Measurements from ENCODE around the gene SHISA8. TPM values are rescaled to one million over a fixed set of nuclear protein-coding genes. Genes with fewer than 3 reads are reported as not detected.

SHISA8 gene
- total and polyA plus RNA-seq, 10 of the 15 experiments (the other 5 are each of a cell fraction or from before 2014, with no cell fraction given) = 0.06 to 10.1 (median 0.25) TPM

DNA sequence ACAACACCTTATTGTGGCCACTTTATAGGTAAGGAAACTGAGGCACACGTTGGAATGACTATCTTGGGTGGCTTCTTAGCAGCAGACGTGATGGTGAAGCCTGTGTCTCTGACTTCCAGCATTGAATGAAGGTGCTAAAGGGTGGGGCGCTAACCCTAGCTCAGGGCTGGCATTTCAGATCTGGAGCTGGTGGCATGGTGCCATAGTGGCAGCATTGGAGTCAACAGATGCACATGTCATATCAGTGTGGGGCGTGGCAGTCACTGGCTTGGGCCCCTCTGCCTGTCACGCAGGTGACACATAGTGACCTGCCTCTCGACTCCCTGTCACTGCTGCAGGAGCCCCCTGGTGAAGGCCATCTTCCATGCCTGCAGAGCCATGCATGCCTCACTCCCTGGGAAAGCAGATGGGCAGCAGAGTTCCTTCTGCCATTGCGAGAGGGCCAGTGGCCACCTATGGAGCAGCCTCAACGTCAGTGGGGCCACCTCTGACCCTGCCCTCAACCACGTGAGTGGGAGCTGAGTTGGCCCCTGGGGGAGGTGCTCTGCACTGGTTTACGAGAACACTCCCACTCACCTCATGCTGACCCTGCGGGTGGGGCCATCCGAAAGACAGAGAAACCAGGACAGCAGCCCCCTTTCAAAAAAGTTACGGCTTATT lies 14.8 kb downstream of the SHISA8 start:
- H3K36me3 ChIP-seq (ENCODE audit: control insufficient read depth in 2 of 2, insufficient read depth in 2 of 2, low read length in 1 of 2) = peaks cover 50 to 55% of the 10 kb centered on the region in 2 experiments; a peak in 3 of 4 replicates
- CTCF ChIA-PET = no interaction called here

DNA sequence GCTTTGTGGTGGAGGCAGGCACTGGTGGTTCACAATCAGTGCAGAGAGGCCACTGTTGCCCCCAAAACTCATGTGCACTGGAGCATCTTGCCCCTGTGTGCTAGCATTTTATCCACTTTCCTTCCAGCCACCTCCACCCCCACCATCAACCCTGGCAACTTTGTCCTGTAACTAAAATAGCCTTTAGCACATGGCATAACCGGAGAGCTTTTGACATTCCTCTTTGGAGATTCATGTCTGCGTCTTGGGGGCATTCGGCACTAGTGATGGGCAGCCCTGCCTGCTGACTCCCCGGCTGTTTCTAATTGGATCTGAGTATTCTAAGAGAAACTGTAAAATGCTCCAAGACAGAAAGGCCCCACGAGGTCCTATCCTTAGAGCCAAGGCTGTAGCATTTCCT lies 15.8 kb downstream of the SHISA8 start:
- Histone ChIP-seq H4K20me1 (ENCODE audit: control insufficient read depth, insufficient read depth) (no peaks in the 10 kb centered on the region), H3K9ac (ENCODE audit: control insufficient read depth, insufficient read depth, low read length) (no peak overlapping the region), H3K4me1 (ENCODE audit: control insufficient read depth, insufficient read depth, low read length) (no peaks in the 10 kb centered on the region), H3K4me3 (no peak overlapping the region), H3K27me3 (replicated peaks in 1 of 2; ENCODE audit: control insufficient read depth in 2 of 2, insufficient read depth in 2 of 2, low read length in 1 of 2) (no peaks in the 10 kb centered on the region), H3K79me2 (ENCODE audit: control insufficient read depth, insufficient read depth, low read length) (no peaks in the 10 kb centered on the region), H2AFZ (ENCODE audit: control insufficient read depth, low read depth, low read length) (no peak overlapping the region), H3K36me3 (ENCODE audit: control insufficient read depth in 2 of 2, insufficient read depth in 2 of 2, low read length in 1 of 2) (peaks cover 49 to 55% of the 10 kb centered on the region in 2 experiments; a peak in 3 of 4 replicates), H3K4me2 (ENCODE audit: control insufficient read depth, insufficient read depth) (no peak overlapping the region), H3K27ac (ENCODE audit: control insufficient read depth, insufficient read depth) (no peak overlapping the region), H3K9me3 (replicated peaks; ENCODE audit: control insufficient read depth, insufficient read depth, low read length) (no peaks in the 10 kb centered on the region)
- in situ Hi-C loops (cut with MboI) = no loop called here
- CTCF ChIA-PET = no interaction called here
- SMC1A ChIA-PET (ENCODE audit: uncharacterized antibody, unreplicated experiment) = interaction anchor here (1.2 kb wide), 1 partner anchor 37 kb away, joined by 4 read pairs; no protein-coding TSS in a partner anchor
- RAD21 ChIA-PET (ENCODE audit: unreplicated experiment) = interaction anchor here (0.9 kb wide), 1 partner anchor 37 kb away, joined by 3 read pairs; no protein-coding TSS in a partner anchor
- intact Hi-C loops (cut with micrococcal nuclease; ENCODE audit: unreplicated experiment) = no loop called here
- 87% methylated on average over 5 of the region's 5 CpGs for WGBS (ENCODE audit: insufficient coverage, insufficient replicate concordance, low lambda C conversion rate, missing lambda C conversion rate)
- TF ChIP-seq, protein P1, sequence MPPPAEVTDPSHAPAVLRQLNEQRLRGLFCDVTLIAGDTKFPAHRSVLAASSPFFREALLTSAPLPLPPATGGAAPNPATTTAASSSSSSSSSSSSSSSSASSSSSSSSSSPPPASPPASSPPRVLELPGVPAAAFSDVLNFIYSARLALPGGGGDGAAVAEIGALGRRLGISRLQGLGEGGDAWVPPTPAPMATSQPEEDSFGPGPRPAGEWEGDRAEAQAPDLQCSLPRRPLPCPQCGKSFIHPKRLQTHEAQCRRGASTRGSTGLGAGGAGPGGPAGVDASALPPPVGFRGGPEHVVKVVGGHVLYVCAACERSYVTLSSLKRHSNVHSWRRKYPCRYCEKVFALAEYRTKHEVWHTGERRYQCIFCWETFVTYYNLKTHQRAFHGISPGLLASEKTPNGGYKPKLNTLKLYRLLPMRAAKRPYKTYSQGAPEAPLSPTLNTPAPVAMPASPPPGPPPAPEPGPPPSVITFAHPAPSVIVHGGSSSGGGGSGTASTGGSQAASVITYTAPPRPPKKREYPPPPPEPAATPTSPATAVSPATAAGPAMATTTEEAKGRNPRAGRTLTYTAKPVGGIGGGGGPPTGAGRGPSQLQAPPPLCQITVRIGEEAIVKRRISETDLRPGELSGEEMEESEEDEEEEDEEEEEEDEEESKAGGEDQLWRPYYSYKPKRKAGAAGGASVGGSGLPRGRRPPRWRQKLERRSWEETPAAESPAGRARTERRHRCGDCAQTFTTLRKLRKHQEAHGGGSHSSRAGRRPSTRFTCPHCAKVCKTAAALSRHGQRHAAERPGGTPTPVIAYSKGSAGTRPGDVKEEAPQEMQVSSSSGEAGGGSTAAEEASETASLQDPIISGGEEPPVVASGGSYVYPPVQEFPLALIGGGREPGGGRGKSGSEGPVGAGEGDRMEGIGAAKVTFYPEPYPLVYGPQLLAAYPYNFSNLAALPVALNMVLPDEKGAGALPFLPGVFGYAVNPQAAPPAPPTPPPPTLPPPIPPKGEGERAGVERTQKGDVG (CRISPR knock-in tag; IDR thresholded peaks at IDR 0.05) = no peak
- TF ChIP-seq, protein P2, sequence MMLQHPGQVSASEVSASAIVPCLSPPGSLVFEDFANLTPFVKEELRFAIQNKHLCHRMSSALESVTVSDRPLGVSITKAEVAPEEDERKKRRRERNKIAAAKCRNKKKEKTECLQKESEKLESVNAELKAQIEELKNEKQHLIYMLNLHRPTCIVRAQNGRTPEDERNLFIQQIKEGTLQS (IDR thresholded peaks at IDR 0.05; ENCODE audit: borderline replicate concordance, extremely low read depth, low read depth, low read length) = no peak
- TF ChIP-seq ZNF622 (IDR thresholded peaks at IDR 0.05) = no peak
- no peak for TF ChIP-seq RELA (IDR thresholded peaks at IDR 0.05; ENCODE audit: borderline replicate concordance, partially characterized antibody)
- no peak for TF ChIP-seq NBN (IDR thresholded peaks at IDR 0.05)
- 0 out of 2 replicates have a peak, but pooled peaks have one; percentile 7 for TF ChIP-seq POLR2A (IDR thresholded peaks at IDR 0.05; ENCODE audit: low read depth, low read length)
- FAIRE-seq (no peak), DNase-seq (ENCODE audit: low read depth, low spot score) (no peak), ATAC-seq (no peak)
- no TSS peak for BruUV-seq (replicated peaks)
- POLR2A ChIA-PET = interaction anchor here (0.5 to 1.4 kb wide), 2 partner anchors 9 to 468 kb away, joined by 3 read pairs; no protein-coding TSS in a partner anchor

More for the DNA sequence above, 14.8 kb downstream of the SHISA8 start:
- no peak overlapping the region for H2AFZ ChIP-seq (ENCODE audit: control insufficient read depth, low read depth, low read length)
- no peak overlapping the region for H3K4me2 ChIP-seq (ENCODE audit: control insufficient read depth, insufficient read depth)
- ATAC-seq (no peak), FAIRE-seq (no peak), DNase-seq (ENCODE audit: low read depth, low spot score) (no peak)
- H3K4me1 ChIP-seq (ENCODE audit: control insufficient read depth, insufficient read depth, low read length) = no peaks in the 10 kb centered on the region
- H3K27ac ChIP-seq (ENCODE audit: control insufficient read depth, insufficient read depth) = no peak overlapping the region
- no peaks in the 10 kb centered on the region for H4K20me1 ChIP-seq (ENCODE audit: control insufficient read depth, insufficient read depth)
- TF ChIP-seq POLR2A (IDR thresholded peaks at IDR 0.05; ENCODE audit: low read depth, low read length) = peak; percentile 47; the same call in 1 of the 2 replicates
- no peak for TF ChIP-seq MEF2A (IDR thresholded peaks at IDR 0.05; ENCODE audit: insufficient read depth, low read depth, low read length)
- peak; percentile 53; the same call in 1 of the 2 replicates for TF ChIP-seq POLR2AphosphoS5 (IDR thresholded peaks at IDR 0.05; ENCODE audit: low read length)
- H3K27me3 ChIP-seq (replicated peaks in 1 of 2; ENCODE audit: control insufficient read depth in 2 of 2, insufficient read depth in 2 of 2, low read length in 1 of 2) = no peaks in the 10 kb centered on the region
- no peaks in the 10 kb centered on the region for H3K79me2 ChIP-seq (ENCODE audit: control insufficient read depth, insufficient read depth, low read length)
- no peak overlapping the region for H3K9ac ChIP-seq (ENCODE audit: control insufficient read depth, insufficient read depth, low read length)
- intact Hi-C loops (cut with micrococcal nuclease; ENCODE audit: unreplicated experiment) (no loop called here), in situ Hi-C loops (cut with MboI) (no loop called here)
- no peak overlapping the region for H3K4me3 ChIP-seq
- 89% methylated on average over 13 of the region's 13 CpGs for WGBS (ENCODE audit: insufficient coverage, insufficient replicate concordance, low lambda C conversion rate, missing lambda C conversion rate)
- ChIA-PET RAD21 (ENCODE audit: unreplicated experiment) (no interaction called here), POLR2A (interaction anchor here (1.4 kb wide), 1 partner anchor 8 kb away, joined by 3 read pairs; no protein-coding TSS in a partner anchor), SMC1A (ENCODE audit: uncharacterized antibody, unreplicated experiment) (interaction anchor here (1.2 kb wide), 1 partner anchor 38 kb away, joined by 4 read pairs; no protein-coding TSS in a partner anchor)
- H3K9me3 ChIP-seq (replicated peaks; ENCODE audit: control insufficient read depth, insufficient read depth, low read length) = no peaks in the 10 kb centered on the region
- BruUV-seq (replicated peaks) = no TSS peak
